SH-SY5Y (cell line): ENCODE measurements around the gene PCGF6.

Source experiments
- GATA2 ChIP-seq: IDR thresholded peaks from 2 replicates; pipeline ENCODE4 v1.6.1; 2011; ENCODE audit warnings: mild to moderate bottlenecking, low read depth, low read length
- GATA3 ChIP-seq: IDR thresholded peaks from 2 replicates; pipeline ENCODE4 v1.6.1; 2011; ENCODE audit warnings: low read depth, mild to moderate bottlenecking, low read length, moderate library complexity

PCGF6 gene

GRCh38 chr10:103334567-103334966 is 16.4 kb downstream of the PCGF6 start:
- no peak for TF ChIP-seq GATA2
- TF ChIP-seq GATA3 = no peak

DNA sequence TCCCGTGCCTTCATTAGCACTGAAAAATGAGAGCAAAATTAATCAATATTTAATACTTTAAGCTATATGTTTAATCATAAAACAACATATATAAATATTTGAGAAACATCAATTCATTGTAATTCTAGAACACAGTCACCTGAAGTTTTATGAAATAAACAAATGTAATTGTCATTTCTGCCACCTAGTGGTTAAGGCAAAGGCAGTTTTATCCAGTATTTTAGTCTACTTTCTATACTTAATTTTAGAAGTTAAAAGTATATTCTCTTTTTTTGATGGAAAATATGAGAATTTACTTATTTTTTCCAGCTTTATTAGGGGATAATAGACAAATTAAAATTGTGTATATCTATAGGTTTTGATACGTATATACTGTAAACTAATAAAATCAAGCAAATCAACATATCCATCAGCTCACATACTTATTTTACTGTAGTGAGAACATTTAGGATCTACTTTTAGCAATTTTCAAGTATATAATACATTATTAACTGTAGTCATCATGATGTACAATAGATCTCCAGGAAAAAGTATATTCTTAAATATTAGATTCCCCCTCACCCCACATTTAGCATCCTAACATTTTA is 16.9 kb downstream of the PCGF6 start:
- TF ChIP-seq GATA3 (no peak), GATA2 (no peak)

DNA sequence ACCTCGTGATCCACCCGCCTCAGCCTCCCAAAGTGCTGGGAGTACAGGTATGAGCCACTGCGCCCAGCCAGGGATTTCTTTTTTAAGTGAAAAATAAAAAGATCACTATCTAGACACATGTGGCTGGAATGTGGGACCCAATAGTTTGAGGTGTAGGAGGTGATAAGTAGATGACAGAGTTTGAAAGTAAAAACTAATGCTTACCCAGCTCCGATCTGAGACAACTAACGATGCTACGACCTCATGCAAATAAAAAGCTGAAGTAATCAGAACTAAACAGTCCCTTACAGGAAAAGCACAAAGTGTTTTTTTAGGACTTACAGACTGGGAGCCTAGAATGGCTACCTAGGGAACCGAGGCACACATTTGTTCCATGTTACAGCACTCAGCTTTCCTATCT is 23.0 kb downstream of the PCGF6 start:
- TF ChIP-seq GATA3 (no peak), GATA2 (no peak)

DNA sequence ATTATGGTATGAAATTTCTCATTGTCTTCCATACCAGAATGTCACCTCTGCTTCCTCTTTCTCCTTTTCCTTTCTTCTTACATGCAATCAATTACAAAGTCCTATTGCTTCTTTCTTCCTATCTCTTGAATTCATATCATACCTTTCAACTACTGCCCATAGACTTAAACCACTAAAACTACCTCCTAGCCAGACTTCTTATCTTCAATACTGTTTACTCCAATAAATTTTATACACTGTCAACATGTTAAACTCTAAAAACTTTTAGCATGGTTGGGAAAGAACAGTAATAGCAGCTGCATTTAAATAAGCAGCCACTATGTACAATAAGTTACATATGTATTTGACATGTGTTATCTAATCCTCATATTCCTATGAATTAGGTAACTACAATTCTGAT is 34.9 kb downstream of the PCGF6 start:
- TF ChIP-seq GATA3 (no peak), GATA2 (no peak)

- TF ChIP-seq GATA2 (no peak), GATA3 (no peak)
Observed at GRCh38 chr10:103310197-103310596, 40.7 kb downstream of the PCGF6 start.

DNA sequence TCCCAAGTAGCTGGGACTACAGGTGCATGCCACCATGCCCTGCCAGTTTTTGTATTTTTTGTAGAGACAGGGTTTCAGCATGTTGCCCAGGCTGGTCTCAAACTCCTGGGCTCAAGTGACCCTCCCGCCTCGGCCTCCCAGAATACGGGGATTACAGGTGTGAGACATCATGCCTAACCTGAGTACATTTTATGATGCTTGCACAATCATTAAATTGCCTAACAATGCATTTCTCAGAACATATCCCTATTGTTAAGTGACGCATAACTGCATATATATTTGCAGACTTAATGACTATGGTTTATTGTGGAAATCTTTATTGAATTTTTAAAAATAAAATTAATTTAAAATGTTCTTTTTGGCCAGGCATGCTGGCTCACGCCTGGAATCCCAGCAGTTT is 43.3 kb downstream of the PCGF6 start:
- TF ChIP-seq GATA2 = no peak

- no peak for TF ChIP-seq GATA2
Observed at GRCh38 chr10:103295374-103296015, 55.4 kb downstream of the PCGF6 start.

- TF ChIP-seq GATA2 (no peak), GATA3 (no peak)
Observed at GRCh38 chr10:103291588-103291987, 59.4 kb downstream of the PCGF6 start.

DNA sequence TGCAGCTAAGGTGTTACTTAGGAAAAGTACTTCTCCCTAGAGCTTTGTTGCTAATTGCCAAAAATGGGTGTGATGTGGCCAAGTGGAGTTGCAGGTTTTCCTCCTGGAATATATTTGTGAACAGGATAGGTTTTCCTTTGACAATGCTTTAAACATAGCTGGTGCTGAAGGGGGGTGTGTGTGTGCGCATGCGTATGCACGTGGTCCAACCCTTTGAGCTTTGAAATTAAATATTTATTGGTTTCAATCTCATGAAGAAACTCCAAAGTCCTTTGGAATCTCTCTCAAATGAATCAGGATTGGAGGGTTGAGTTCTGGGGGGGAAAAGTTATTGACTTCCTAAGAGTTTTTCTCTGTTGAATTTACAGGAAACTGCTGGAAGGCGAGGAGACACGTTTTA is 62.9 kb downstream of the PCGF6 start:
- TF ChIP-seq GATA2 (no peak), GATA3 (no peak)

- TF ChIP-seq GATA2 (no peak), GATA3 (no peak)
Observed at GRCh38 chr10:103284170-103284569, 66.8 kb downstream of the PCGF6 start.

GRCh38 chr10:103282961-103283360 is 68.0 kb downstream of the PCGF6 start:
- TF ChIP-seq GATA2 (no peak), GATA3 (no peak)

DNA sequence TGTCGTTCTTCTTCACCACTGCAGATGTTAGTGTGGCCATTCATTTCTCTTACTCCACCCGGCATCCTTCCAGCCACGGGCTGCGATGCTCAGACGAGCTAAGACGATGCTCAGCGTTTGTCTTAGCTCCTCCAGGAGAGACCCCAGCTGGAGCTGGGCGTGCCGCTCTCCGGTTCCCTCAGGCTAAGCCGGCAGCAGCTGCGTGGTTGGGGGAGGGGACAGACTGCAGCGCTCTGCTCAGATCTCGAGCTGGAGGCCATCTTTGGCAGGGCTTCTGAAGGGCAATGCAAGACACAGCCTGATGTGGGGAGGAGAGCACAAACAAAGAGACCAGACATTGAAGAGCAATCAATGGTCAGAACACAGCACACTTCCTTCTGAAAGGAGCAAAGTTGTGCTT is 69.2 kb downstream of the PCGF6 start:
- TF ChIP-seq GATA3 (no peak), GATA2 (no peak)

GRCh38 chr10:103280506-103280905 is 70.4 kb downstream of the PCGF6 start:
- no peak for TF ChIP-seq GATA2
- no peak for TF ChIP-seq GATA3

- TF ChIP-seq GATA2 (no peak), GATA3 (no peak)
Observed at GRCh38 chr10:103280031-103280430, 70.9 kb downstream of the PCGF6 start.

DNA sequence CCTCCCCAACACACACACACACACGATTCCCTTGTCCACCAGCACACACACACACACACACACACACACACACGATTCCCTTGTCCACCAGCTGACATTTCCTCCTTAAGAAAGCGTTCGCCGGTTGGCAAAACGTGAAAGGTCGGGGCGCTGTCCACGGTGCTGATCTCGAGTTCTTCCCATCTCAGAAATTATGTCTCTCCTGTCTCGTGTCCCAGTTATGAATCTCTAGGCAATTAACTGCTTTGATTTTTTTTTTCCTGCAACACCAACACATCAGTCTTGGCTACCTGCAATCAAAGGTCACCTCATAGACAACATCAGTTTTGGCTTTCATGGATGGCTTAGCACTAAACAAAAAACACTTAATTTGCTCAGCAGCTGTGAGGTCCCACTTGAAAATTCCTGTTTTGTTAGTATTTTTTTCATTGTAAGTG is 72.1 kb downstream of the PCGF6 start:
- TF ChIP-seq GATA2 (no peak), GATA3 (no peak)

DNA sequence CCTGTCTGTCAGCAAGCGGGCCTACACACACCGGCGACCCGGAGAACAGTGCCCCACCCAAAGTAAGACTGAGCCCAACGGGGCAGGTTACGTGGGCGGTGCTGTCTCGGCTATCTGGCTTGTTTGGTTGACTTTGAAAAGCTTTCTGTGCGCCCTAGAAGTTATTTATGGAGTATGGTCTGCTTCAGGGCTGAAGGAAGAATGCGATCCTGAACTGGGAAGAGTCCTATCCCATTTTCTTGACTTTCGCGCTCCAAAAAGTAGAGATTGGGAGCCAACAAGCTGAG is 72.5 kb downstream of the PCGF6 start:
- TF ChIP-seq GATA3 = no peak
- TF ChIP-seq GATA2 = no peak
